Caco-2 (cell line): ENCODE results near the gene SOBP. TPM values are rescaled to one million over a fixed set of nuclear protein-coding genes. Genes with fewer than 3 reads are reported as not detected.

Experiments
- BruUV-seq: library from RNA; stranded (reverse); fragments of 400-500 nt; replicated peaks from 2 replicates; lab custom pipeline; 2021; lab: Mats Ljungman, UMichigan
- CTCF ChIA-PET: fragments of 300-600 bp; sonication (Branson Sonifier 250); formaldehyde crosslinking; loops from one replicate; lab custom pipeline; 2022; ENCODE audit warnings: antibody characterized with exemption; lab: Charles Lee
- POLR2A ChIA-PET: fragments of 300-600 bp; sonication (Branson Sonifier 250); formaldehyde crosslinking; loops from one replicate; lab custom pipeline; 2022; ENCODE audit warnings: antibody characterized with exemption; lab: Charles Lee
- DNase-seq, 2 experiments: peaks; one replicate each; pipeline versions ENCODE4 v3.0.0 to v3.0.0-alpha.2; 2020 to 2022
- H3K27me3 ChIP-seq: replicated peaks from 2 replicates; pipeline ENCODE4 v1.6.0; 2011; ENCODE audit warnings: low read length; ENCODE audit not compliant: control insufficient read depth, insufficient read depth
- H3K36me3 ChIP-seq: 2 replicates; pipeline ENCODE4 v1.5.1; 2011; ENCODE audit warnings: low read length; ENCODE audit not compliant: control insufficient read depth, insufficient read depth
- H3K4me1 ChIP-seq: fragments of 250-450 bp; sonication (Bioruptor Pico); 2 replicates; pipeline ENCODE4 v1.5.1; 2020; ENCODE audit warnings: mild to moderate bottlenecking
- H3K4me3 ChIP-seq: 2 replicates; pipeline ENCODE4 v1.5.1; 2011; ENCODE audit warnings: low read depth, mild to moderate bottlenecking, control low read depth, low read length
- H3K9me3 ChIP-seq: fragments of 250-450 bp; sonication (Bioruptor Pico); 2 replicates; pipeline ENCODE4 v1.5.1; 2020; ENCODE audit warnings: mild to moderate bottlenecking, moderate library complexity
- H3K27ac Mint-ChIP-seq: one replicate; pipeline ENCODE4 v1.8.0; 2022; ENCODE audit warnings: mixed read lengths; ENCODE audit not compliant: unreplicated experiment
- H3K27me3 Mint-ChIP-seq: one replicate; pipeline ENCODE4 v1.8.0; 2022; ENCODE audit warnings: mixed read lengths; ENCODE audit not compliant: insufficient read depth, unreplicated experiment
- H3K36me3 Mint-ChIP-seq: one replicate; pipeline ENCODE4 v1.8.0; 2022; ENCODE audit warnings: mild to moderate bottlenecking, mixed read lengths; ENCODE audit not compliant: insufficient read depth, unreplicated experiment
- H3K4me1 Mint-ChIP-seq: one replicate; pipeline ENCODE4 v1.8.0; 2022; ENCODE audit warnings: low read depth, mixed read lengths; ENCODE audit not compliant: unreplicated experiment
- H3K4me3 Mint-ChIP-seq: one replicate; pipeline ENCODE4 v1.8.0; 2022; ENCODE audit warnings: mild to moderate bottlenecking, moderate library complexity, mixed read lengths; ENCODE audit not compliant: unreplicated experiment
- H3K9me3 Mint-ChIP-seq: one replicate; pipeline ENCODE4 v1.8.0; 2022; ENCODE audit warnings: mixed read lengths; ENCODE audit not compliant: unreplicated experiment
- CTCF ChIP-seq, 2 experiments: fragments of 200-600 bp in 1 of 2; IDR thresholded peaks; 1 replicate in 1 of 2; 2 replicates in 1 of 2; pipeline versions ENCODE4 v1.5.1 to v1.8.0; 2011 to 2022; ENCODE audit warnings: antibody characterized with exemption in 1 of 2, control low read depth in 1 of 2, inconsistent platforms in 1 of 2, low read depth in 1 of 2, low read length in 1 of 2, mild to moderate bottlenecking in 1 of 2, moderate library complexity in 1 of 2; ENCODE audit not compliant: insufficient read depth in 1 of 2, severe bottlenecking in 1 of 2, unreplicated experiment in 1 of 2
- intact Hi-C: fragments of 100-400 bp; cut with micrococcal nuclease; formaldehyde crosslinking; loops from one replicate; pipeline ENCODE4 v1.10.0; 2022; ENCODE audit not compliant: unreplicated experiment
- total RNA-seq: library from RNA; stranded (reverse); gene quantifications from 2 replicates; pipeline ENCODE4 v1.2.3, GENCODE V29; 2022

The SOBP gene
- total RNA-seq, 1 experiment from 2014 or later = not detected

GRCh38 chr6:107695061-107695720 lies 205.3 kb downstream of the SOBP start:
- Mint-ChIP-seq H3K27ac (no peak overlapping the region), H3K27me3 (no peaks in the 10 kb centered on the region)
- intact Hi-C loops = no loop called here

GRCh38 chr6:107697682-107698081 lies 207.8 kb downstream of the SOBP start:
- DNase-seq = no peak
- TF ChIP-seq CTCF (IDR thresholded peaks at IDR 0.05; ENCODE audit: insufficient read depth in 1 of 2, low read depth in 1 of 2, low read length in 1 of 2, severe bottlenecking in 1 of 2, unreplicated experiment in 1 of 2) = no peak
- no peak overlapping the region for H3K4me3 ChIP-seq
- ChIA-PET POLR2A (no interaction called here), CTCF (no interaction called here)
- Mint-ChIP-seq H3K4me3 (no peak overlapping the region), H3K4me1 (no peaks in the 10 kb centered on the region), H3K36me3 (no peaks in the 10 kb centered on the region), H3K27me3 (no peaks in the 10 kb centered on the region), H3K27ac (no peak overlapping the region), H3K9me3 (no peaks in the 10 kb centered on the region)
- no peaks in the 10 kb centered on the region for H3K36me3 ChIP-seq
- H3K4me1 ChIP-seq = no peaks in the 10 kb centered on the region
- no peaks in the 10 kb centered on the region for H3K27me3 ChIP-seq
- no peaks in the 10 kb centered on the region; the same call in 1 of the 2 replicates for H3K9me3 ChIP-seq
- BruUV-seq = no TSS peak
- intact Hi-C loops = no loop called here

More at GRCh38 chr6:107695061-107695720, 205.3 kb downstream of the SOBP start:
- Mint-ChIP-seq H3K9me3 (no peaks in the 10 kb centered on the region), H3K4me3 (no peak overlapping the region), H3K36me3 (no peaks in the 10 kb centered on the region), H3K4me1 (no peaks in the 10 kb centered on the region)
- POLR2A ChIA-PET = interaction anchor here (0.6 kb wide), 1 partner anchor 16 kb away, joined by 5 read pairs; no protein-coding TSS in a partner anchor
- no peak for DNase-seq
- no peaks in the 10 kb centered on the region for H3K4me1 ChIP-seq
- no peaks in the 10 kb centered on the region for H3K36me3 ChIP-seq
- H3K4me3 ChIP-seq = no peak overlapping the region
- CTCF ChIA-PET = no interaction called here
- no TSS peak for BruUV-seq
- no peaks in the 10 kb centered on the region; the same call in 1 of the 2 replicates for H3K9me3 ChIP-seq
- no peak for TF ChIP-seq CTCF (IDR thresholded peaks at IDR 0.05; ENCODE audit: insufficient read depth in 1 of 2, low read depth in 1 of 2, low read length in 1 of 2, severe bottlenecking in 1 of 2, unreplicated experiment in 1 of 2)
- H3K27me3 ChIP-seq = no peaks in the 10 kb centered on the region

GRCh38 chr6:107698146-107698545 lies 208.2 kb downstream of the SOBP start:
- Mint-ChIP-seq H3K4me3 (no peak overlapping the region), H3K36me3 (no peaks in the 10 kb centered on the region), H3K4me1 (no peaks in the 10 kb centered on the region), H3K9me3 (no peaks in the 10 kb centered on the region), H3K27ac (no peak overlapping the region), H3K27me3 (no peaks in the 10 kb centered on the region)
- no TSS peak for BruUV-seq
- Histone ChIP-seq H3K36me3 (no peaks in the 10 kb centered on the region), H3K4me1 (no peaks in the 10 kb centered on the region), H3K4me3 (no peak overlapping the region), H3K27me3 (no peaks in the 10 kb centered on the region), H3K9me3 (no peaks in the 10 kb centered on the region; the same call in 1 of the 2 replicates)
- DNase-seq = no peak
- TF ChIP-seq CTCF (IDR thresholded peaks at IDR 0.05; ENCODE audit: insufficient read depth in 1 of 2, low read depth in 1 of 2, low read length in 1 of 2, severe bottlenecking in 1 of 2, unreplicated experiment in 1 of 2) = no peak
- ChIA-PET POLR2A (no interaction called here), CTCF (no interaction called here)
- intact Hi-C loops = no loop called here
